ENCODE measurements around the gene GART.

Gene GART

DNA sequence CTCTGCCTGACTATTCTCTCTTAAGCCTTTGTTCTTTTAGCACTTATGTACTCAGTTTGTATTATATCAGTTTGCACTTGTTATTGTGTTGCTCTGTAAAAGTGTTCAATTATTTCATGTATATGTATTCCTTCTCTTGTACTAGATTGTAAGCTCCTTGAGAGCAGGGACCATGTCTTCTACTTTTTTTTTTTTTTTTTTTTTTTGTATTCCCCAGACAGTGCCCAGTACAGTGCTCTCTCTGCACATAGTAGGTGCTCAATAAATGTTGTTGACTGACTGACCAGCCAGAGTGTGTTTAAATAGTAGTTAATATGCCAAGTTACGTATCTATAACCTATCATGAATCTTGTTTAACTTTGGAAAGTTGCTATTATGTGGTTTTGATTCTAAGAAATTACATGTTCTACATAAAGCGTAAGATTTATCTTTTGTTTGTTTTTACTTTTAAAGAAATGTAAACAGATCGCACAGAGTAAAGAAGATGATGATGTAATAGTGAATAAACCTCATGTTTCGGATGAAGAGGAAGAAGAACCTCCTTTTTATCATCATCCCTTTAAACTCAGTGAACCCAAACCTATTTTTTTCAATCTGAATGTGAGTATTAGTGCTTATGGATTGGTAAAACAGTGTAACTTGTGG lies 17.0 kb upstream of the GART start:
- Mint-ChIP-seq H3K36me3 (ENCODE audit: low read depth) (peaks cover 91% of the 10 kb centered on the region), H3K9me3 (no peaks in the 10 kb centered on the region), H3K4me3 (no peak overlapping the region), H3K27me3 (ENCODE audit: low read depth) (no peaks in the 10 kb centered on the region), H3K27ac (no peak overlapping the region), H3K4me1 (peaks cover 9% of the 10 kb centered on the region)
- TF ChIP-seq, protein P1, sequence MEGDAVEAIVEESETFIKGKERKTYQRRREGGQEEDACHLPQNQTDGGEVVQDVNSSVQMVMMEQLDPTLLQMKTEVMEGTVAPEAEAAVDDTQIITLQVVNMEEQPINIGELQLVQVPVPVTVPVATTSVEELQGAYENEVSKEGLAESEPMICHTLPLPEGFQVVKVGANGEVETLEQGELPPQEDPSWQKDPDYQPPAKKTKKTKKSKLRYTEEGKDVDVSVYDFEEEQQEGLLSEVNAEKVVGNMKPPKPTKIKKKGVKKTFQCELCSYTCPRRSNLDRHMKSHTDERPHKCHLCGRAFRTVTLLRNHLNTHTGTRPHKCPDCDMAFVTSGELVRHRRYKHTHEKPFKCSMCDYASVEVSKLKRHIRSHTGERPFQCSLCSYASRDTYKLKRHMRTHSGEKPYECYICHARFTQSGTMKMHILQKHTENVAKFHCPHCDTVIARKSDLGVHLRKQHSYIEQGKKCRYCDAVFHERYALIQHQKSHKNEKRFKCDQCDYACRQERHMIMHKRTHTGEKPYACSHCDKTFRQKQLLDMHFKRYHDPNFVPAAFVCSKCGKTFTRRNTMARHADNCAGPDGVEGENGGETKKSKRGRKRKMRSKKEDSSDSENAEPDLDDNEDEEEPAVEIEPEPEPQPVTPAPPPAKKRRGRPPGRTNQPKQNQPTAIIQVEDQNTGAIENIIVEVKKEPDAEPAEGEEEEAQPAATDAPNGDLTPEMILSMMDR (IDR thresholded peaks at IDR 0.05; ENCODE audit: unreplicated experiment in 3 of 3): no peak

DNA sequence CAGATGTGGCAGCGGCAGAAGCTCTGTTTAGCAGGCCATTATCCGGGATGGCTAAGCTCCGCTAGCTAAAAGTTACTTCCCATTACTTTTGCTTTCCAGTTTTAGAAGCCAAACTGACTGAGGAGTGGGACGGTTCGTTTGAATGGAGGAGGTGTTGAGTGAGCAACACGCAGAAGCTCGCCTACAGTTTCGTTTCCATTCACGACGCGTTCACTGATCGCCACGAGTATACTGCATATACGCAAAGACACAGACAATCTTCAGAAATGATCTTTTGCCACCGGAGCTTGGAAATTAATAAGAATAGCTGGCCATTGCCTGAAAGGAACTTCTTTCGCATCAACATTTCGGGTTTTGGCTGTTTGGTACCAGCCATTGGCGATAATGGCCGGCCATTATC lies 15.5 kb upstream of the GART start:
- H3K27me3 Mint-ChIP-seq (ENCODE audit: low read depth): no peaks in the 10 kb centered on the region
- H3K4me3 Mint-ChIP-seq: no peak overlapping the region
- peaks cover 9% of the 10 kb centered on the region for H3K4me1 Mint-ChIP-seq
- no peak overlapping the region for H3K27ac Mint-ChIP-seq
- TF ChIP-seq, protein P1 (IDR thresholded peaks at IDR 0.05; ENCODE audit: unreplicated experiment in 3 of 3): no peak
- H3K9me3 Mint-ChIP-seq: no peaks in the 10 kb centered on the region
- peaks cover 92% of the 10 kb centered on the region for H3K36me3 Mint-ChIP-seq (ENCODE audit: low read depth)

DNA sequence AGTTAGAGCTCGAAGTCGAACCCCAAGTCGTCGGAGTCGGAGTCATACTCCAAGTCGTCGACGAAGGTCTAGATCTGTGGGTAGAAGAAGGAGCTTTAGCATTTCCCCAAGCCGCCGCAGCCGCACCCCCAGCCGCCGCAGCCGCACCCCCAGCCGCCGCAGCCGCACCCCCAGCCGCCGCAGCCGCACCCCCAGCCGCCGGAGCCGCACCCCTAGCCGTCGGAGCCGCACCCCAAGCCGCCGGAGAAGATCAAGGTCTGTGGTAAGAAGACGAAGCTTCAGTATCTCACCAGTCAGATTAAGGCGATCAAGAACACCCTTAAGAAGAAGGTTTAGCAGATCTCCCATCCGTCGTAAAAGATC lies 13.0 kb upstream of the GART start:
- Mint-ChIP-seq H3K4me3 (no peak overlapping the region), H3K4me1 (peaks cover 9% of the 10 kb centered on the region), H3K36me3 (ENCODE audit: low read depth) (peaks cover 96% of the 10 kb centered on the region), H3K27me3 (ENCODE audit: low read depth) (no peaks in the 10 kb centered on the region), H3K9me3 (peaks cover 1% of the 10 kb centered on the region), H3K27ac (no peak overlapping the region)
- TF ChIP-seq, protein P1 (IDR thresholded peaks at IDR 0.05; ENCODE audit: unreplicated experiment in 3 of 3): no peak

DNA sequence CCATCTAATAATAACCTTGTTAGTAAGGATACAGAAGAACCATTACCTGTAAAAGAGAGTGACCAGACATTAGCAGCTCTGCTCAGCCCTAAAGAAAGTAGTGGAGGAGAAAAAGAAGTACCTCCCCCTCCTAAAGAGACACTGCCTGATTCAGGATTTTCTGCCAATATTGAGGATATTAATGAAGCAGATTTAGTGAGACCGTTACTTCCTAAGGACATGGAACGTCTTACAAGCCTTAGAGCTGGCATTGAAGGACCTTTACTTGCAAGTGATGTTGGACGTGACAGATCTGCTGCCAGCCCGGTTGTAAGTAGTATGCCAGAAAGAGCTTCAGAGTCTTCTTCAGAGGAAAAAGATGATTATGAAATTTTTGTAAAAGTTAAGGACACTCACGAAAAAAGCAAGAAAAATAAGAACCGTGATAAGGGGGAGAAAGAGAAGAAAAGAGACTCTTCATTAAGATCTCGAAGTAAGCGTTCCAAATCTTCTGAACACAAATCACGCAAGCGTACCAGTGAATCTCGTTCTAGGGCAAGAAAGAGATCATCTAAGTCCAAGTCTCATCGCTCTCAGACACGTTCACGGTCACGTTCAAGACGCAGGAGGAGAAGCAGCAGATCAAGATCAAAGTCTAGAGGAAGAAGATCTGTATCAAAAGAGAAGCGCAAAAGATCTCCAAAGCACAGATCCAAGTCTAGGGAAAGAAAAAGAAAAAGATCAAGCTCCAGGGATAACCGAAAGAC lies 12.5 kb upstream of the GART start:
- H3K4me1 Mint-ChIP-seq: peaks cover 9% of the 10 kb centered on the region
- H3K9me3 Mint-ChIP-seq: peaks cover 4% of the 10 kb centered on the region
- TF ChIP-seq, protein P1 (IDR thresholded peaks at IDR 0.05; ENCODE audit: unreplicated experiment in 3 of 3): no peak
- no peak overlapping the region for H3K4me3 Mint-ChIP-seq
- H3K36me3 Mint-ChIP-seq (ENCODE audit: low read depth): peaks cover 96% of the 10 kb centered on the region
- H3K27ac Mint-ChIP-seq: no peak overlapping the region
- no peaks in the 10 kb centered on the region for H3K27me3 Mint-ChIP-seq (ENCODE audit: low read depth)

DNA sequence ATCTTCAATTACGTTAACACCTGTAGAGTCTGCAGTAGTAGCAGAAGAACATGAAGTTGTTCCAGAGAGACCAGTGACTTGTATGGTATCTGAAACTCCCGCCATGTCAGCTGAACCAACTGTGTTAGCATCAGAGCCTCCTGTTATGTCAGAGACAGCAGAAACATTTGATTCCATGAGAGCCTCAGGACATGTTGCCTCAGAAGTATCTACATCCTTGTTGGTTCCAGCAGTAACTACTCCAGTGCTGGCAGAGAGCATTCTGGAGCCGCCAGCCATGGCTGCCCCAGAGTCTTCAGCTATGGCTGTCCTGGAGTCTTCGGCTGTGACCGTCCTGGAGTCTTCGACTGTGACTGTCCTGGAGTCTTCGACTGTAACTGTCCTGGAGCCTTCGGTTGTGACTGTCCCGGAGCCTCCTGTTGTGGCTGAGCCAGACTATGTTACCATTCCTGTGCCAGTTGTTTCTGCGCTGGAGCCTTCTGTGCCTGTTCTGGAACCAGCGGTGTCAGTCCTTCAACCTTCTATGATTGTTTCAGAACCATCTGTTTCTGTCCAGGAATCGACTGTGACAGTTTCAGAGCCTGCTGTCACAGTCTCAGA lies 11.2 kb upstream of the GART start:
- Mint-ChIP-seq H3K4me3 (no peak overlapping the region), H3K27ac (no peak overlapping the region), H3K27me3 (ENCODE audit: low read depth) (no peaks in the 10 kb centered on the region), H3K4me1 (peaks cover 9% of the 10 kb centered on the region), H3K36me3 (ENCODE audit: low read depth) (peaks cover 96% of the 10 kb centered on the region), H3K9me3 (peaks cover 4% of the 10 kb centered on the region)
- TF ChIP-seq, protein P1 (IDR thresholded peaks at IDR 0.05; ENCODE audit: unreplicated experiment in 3 of 3): no peak
